K562 (cell line): ENCODE results near the gene RYR3. TPM values are rescaled to one million over a fixed set of nuclear protein-coding genes. Genes with fewer than 3 reads are reported as not detected.

Experiments used
- ATAC-seq: fragments of 200-7000 bp; cut with Tn5 transposase; 3 replicates; pipeline ENCODE4 v1.9.1; 2020; ENCODE audit warnings: moderate library complexity
- BruUV-seq: library from RNA; stranded (reverse); fragments of 400-500 nt; replicated peaks from 2 replicates; lab custom pipeline; 2021; lab: Mats Ljungman, UMichigan
- CTCF ChIA-PET: fragments of 300-600 bp; formaldehyde crosslinking; extraction: SDS; loops from one replicate; lab custom pipeline; 2021; ENCODE audit warnings: low intra/inter-chr PET ratio; lab: Yijun Ruan, JAX
- POLR2A ChIA-PET: fragments of 300-600, 350-650 bp; sonication (Branson Sonifier 250); formaldehyde crosslinking; extraction: SDS; loops from one replicate; lab custom pipeline; 2021; ENCODE audit warnings: antibody characterized with exemption, inconsistent platforms; lab: Yijun Ruan, JAX
- DNase-seq, 4 experiments: peaks; one replicate each; pipeline versions ENCODE4 v3.0.0 to v3.0.0-alpha.2; 2011 to 2018; ENCODE audit warnings: low spot score in 3 of 4, mixed read lengths in 3 of 4; ENCODE audit errors: extremely low read depth in 1 of 4
- FAIRE-seq: peaks from 2 replicates; lab custom pipeline; 2011; peaks lifted over from hg19 to GRCh38; lab: Jason Lieb, UNC
- H2AFZ ChIP-seq: 2 replicates; pipeline ENCODE4 v1.6.0; 2011; ENCODE audit warnings: low read depth, low read length, control low read depth, inconsistent platforms
- H3K27ac ChIP-seq: fragments of 200-600 bp; 3 replicates; pipeline ENCODE4 v1.8.0; 2011; ENCODE audit warnings: low read depth, mild to moderate bottlenecking, control low read depth, inconsistent platforms, low read length, moderate library complexity, mixed read lengths; ENCODE audit errors: extremely low read depth
- H3K27me3 ChIP-seq, 2 experiments: fragments of 300-600 bp in 1 of 2; 2 replicates in 1 of 2; 3 replicates in 1 of 2; pipeline versions ENCODE4 v1.6.0 to v1.8.0; 2011; ENCODE audit warnings: inconsistent platforms in 2 of 2, low read length in 2 of 2, mild to moderate bottlenecking in 1 of 2, mixed read lengths in 1 of 2, moderate library complexity in 1 of 2; ENCODE audit not compliant: control insufficient read depth in 2 of 2, insufficient read depth in 2 of 2
- H3K36me3 ChIP-seq: fragments of 300-600 bp; 3 replicates; pipeline ENCODE4 v1.8.0; 2011; ENCODE audit warnings: mild to moderate bottlenecking, low read length, inconsistent platforms; ENCODE audit not compliant: control insufficient read depth, insufficient read depth
- H3K4me1 ChIP-seq, 2 experiments: fragments of 200-600 bp in 1 of 2; replicated peaks in 1 of 2; 2 replicates in 1 of 2; 3 replicates in 1 of 2; pipeline versions ENCODE4 v1.5.1 to v1.8.0; 2011; ENCODE audit warnings: inconsistent platforms in 2 of 2, low read length in 2 of 2, mild to moderate bottlenecking in 1 of 2, mixed read lengths in 1 of 2, moderate library complexity in 1 of 2; ENCODE audit not compliant: control insufficient read depth in 2 of 2, insufficient read depth in 2 of 2
- H3K4me2 ChIP-seq: 2 replicates; pipeline ENCODE4 v1.6.1; 2011; ENCODE audit warnings: low read length, control low read depth, inconsistent platforms, mixed read lengths; ENCODE audit not compliant: insufficient read depth
- H3K4me3 ChIP-seq: fragments of 200-600 bp; sonication (generic), shearing (Covaris generic); 2 replicates; pipeline ENCODE4 v1.5.1; 2016; ENCODE audit warnings: control low read depth, inconsistent platforms
- H3K79me2 ChIP-seq: fragments of 200-600 bp; 3 replicates; pipeline ENCODE4 v1.8.0; 2011; ENCODE audit warnings: low read length, inconsistent platforms; ENCODE audit not compliant: control insufficient read depth, insufficient read depth
- H3K9ac ChIP-seq, 2 experiments: 2 replicates each; pipeline versions ENCODE4 v1.6.0 to v1.6.1; 2011; ENCODE audit warnings: low read depth in 2 of 2, low read length in 2 of 2, control low read depth in 1 of 2, inconsistent platforms in 1 of 2, mild to moderate bottlenecking in 1 of 2, mixed read lengths in 1 of 2; ENCODE audit not compliant: insufficient read depth in 1 of 2
- H3K9me1 ChIP-seq: one replicate; pipeline ENCODE4 v1.6.0; 2011; ENCODE audit warnings: inconsistent platforms, mild to moderate bottlenecking, low read length, moderate library complexity; ENCODE audit not compliant: control insufficient read depth, insufficient read depth
- H3K9me3 ChIP-seq: replicated peaks from 2 replicates; pipeline ENCODE4 v1.5.1; 2011; ENCODE audit warnings: low read depth, low read length, inconsistent platforms; ENCODE audit not compliant: control insufficient read depth, insufficient read depth
- H4K20me1 ChIP-seq: replicated peaks from 2 replicates; pipeline ENCODE4 v1.6.1; 2011; ENCODE audit warnings: low read length, inconsistent platforms, mixed read lengths; ENCODE audit not compliant: control insufficient read depth, insufficient read depth
- ADNP ChIP-seq: fragments of 200-800 bp; sonication (Bioruptor generic); IDR thresholded peaks from 2 replicates; pipeline ENCODE4 v1.6.1; 2016; ENCODE audit warnings: missing genetic modification characterization, missing compliant biosample characterization
- ASH1L ChIP-seq: fragments of 450-650 bp; IDR thresholded peaks from 2 replicates; pipeline ENCODE4 v1.6.1; 2018; ENCODE audit warnings: borderline replicate concordance, mild to moderate bottlenecking, low read depth; ENCODE audit not compliant: partially characterized antibody
- DMBX1 ChIP-seq: fragments of 250-450 bp; sonication (Bioruptor Pico); IDR thresholded peaks from 2 replicates; pipeline ENCODE4 v1.8.0; 2022; ENCODE audit warnings: inconsistent platforms, mild to moderate bottlenecking, moderate library complexity, borderline replicate concordance
- DNMT1 ChIP-seq: fragments of 450-650 bp; IDR thresholded peaks from 2 replicates; pipeline ENCODE4 v1.6.1; 2016; ENCODE audit warnings: antibody characterized with exemption, mild to moderate bottlenecking
- FIP1L1 ChIP-seq: fragments of 200-400 bp; formaldehyde crosslinking; IDR thresholded peaks from 2 replicates; pipeline ENCODE4 v1.6.1; 2018; ENCODE audit warnings: mild to moderate bottlenecking, low read depth, low read length; ENCODE audit not compliant: poor library complexity, severe bottlenecking
- KLF10 ChIP-seq: fragments of 250-450 bp; sonication (Bioruptor Pico); IDR thresholded peaks from 2 replicates; pipeline ENCODE4 v1.6.1; 2021; ENCODE audit warnings: matching md5 sums
- MCM2 ChIP-seq: fragments of 450-650 bp; IDR thresholded peaks from 2 replicates; pipeline ENCODE4 v1.6.1; 2017; ENCODE audit warnings: low read depth, mild to moderate bottlenecking
- PTTG1 ChIP-seq: fragments of 450-650 bp; IDR thresholded peaks from 2 replicates; pipeline ENCODE4 v1.6.1; 2016; ENCODE audit warnings: low read depth, mild to moderate bottlenecking, missing genetic modification characterization, missing compliant biosample characterization
- TBL1XR1 ChIP-seq, 2 experiments: IDR thresholded peaks; 2 replicates each; pipeline ENCODE4 v1.6.1; 2012; ENCODE audit warnings: improper control_type of control experiment in 2 of 2, low read length in 2 of 2, mild to moderate bottlenecking in 1 of 2
- THRAP3 ChIP-seq: fragments of 450-650 bp; IDR thresholded peaks from 2 replicates; pipeline ENCODE4 v1.6.1; 2016; ENCODE audit warnings: mild to moderate bottlenecking, inconsistent platforms, borderline replicate concordance
- TRIM24 ChIP-seq, 2 experiments: fragments of 450-650 bp; IDR thresholded peaks; 2 replicates each; pipeline ENCODE4 v1.6.1; 2016
- ZNF217 ChIP-seq: sonication (generic); formaldehyde crosslinking; IDR thresholded peaks from 2 replicates; pipeline ENCODE4 v1.8.0; 2022; ENCODE audit warnings: mild to moderate bottlenecking, missing genetic modification reagents
- WGBS: fragments of 100-300 bp; shearing (Covaris generic); methylation state at CpG from one replicate; pipeline ENCODE4 v1.1.6; 2016; ENCODE audit warnings: low coverage, mixed read lengths; ENCODE audit not compliant: insufficient coverage; ENCODE audit errors: missing lambda C conversion rate; 5-methylcytosine and 5-hydroxymethylcytosine counted together
- in situ Hi-C: fragments of 300-500 bp; cut with MboI; formaldehyde crosslinking; loops from 4 replicates; pipeline ENCODE4 v1.15.0; 2018; ENCODE audit warnings: inconsistent platforms, mixed read lengths
- intact Hi-C: fragments of 100-400 bp; cut with micrococcal nuclease; formaldehyde crosslinking; loops from 2 replicates; pipeline ENCODE4 v1.14.2; 2022
- polyA plus RNA-seq, 8 experiments: library from polyadenylated mRNA; depleted of rRNA in 4 of 8; stranded (reverse) in 5 of 8; unstranded in 3 of 8; fragments of >200 nt; fragmentation: Nextera tagmentation in 2 of 8; fragmentation: Illumina TruSeq in 1 of 8; extraction: Ambion mirVana in 2 of 8; extraction: Trizol in 1 of 8; gene quantifications; 2 replicates each; pipeline versions ENCODE4 v1.2.1 to v1.2.3, GENCODE V29; 2011 to 2014; ENCODE audit warnings: inconsistent platforms in 1 of 8, missing spikeins in 1 of 8
- total RNA-seq, 7 experiments: library from RNA; depleted of rRNA in 6 of 7; stranded (reverse); fragments of >200 nt in 6 of 7; fragmentation: Illumina TruSeq in 2 of 7; extraction: Trizol in 2 of 7; gene quantifications; 2 replicates each; pipeline versions ENCODE4 v1.2.1 to v1.2.3, GENCODE V29; 2011 to 2021; ENCODE audit warnings: low replicate concordance in 1 of 7
- TF ChIP-seq, protein P1 (sequence below): sonication (generic); formaldehyde crosslinking; IDR thresholded peaks from 2 replicates; pipeline ENCODE4 v1.5.0; 2020; ENCODE audit warnings: missing genetic modification reagents
- TF ChIP-seq, protein P2 (sequence below), 3 experiments: IDR thresholded peaks in 2 of 3; conservative IDR thresholded peaks in 1 of 3; 2 replicates each; pipeline ENCODE4 v1.5.1; 2011 to 2012; ENCODE audit warnings: low read length in 3 of 3, mild to moderate bottlenecking in 3 of 3, control low read depth in 2 of 3, improper control_type of control experiment in 1 of 3, inconsistent platforms in 1 of 3, low read depth in 1 of 3, mixed read lengths in 1 of 3, moderate library complexity in 1 of 3; ENCODE audit not compliant: insufficient read depth in 2 of 3
- TF ChIP-seq, protein P3 (sequence below): fragments of 200-400 bp; formaldehyde crosslinking; IDR thresholded peaks from 2 replicates; pipeline ENCODE4 v1.6.1; 2017; ENCODE audit warnings: mild to moderate bottlenecking, low read depth, low read length, moderate library complexity
- TF ChIP-seq, protein P4 (sequence below), 2 experiments: fragments of 200-800 bp in 1 of 2; sonication (Bioruptor generic) in 1 of 2; sonication (generic) in 1 of 2; formaldehyde crosslinking in 1 of 2; IDR thresholded peaks in 1 of 2; conservative IDR thresholded peaks in 1 of 2; 2 replicates each; pipeline versions ENCODE4 v1.5.0 to v1.6.1; 2016 to 2020; ENCODE audit warnings: missing compliant biosample characterization in 1 of 2, missing genetic modification characterization in 1 of 2, missing genetic modification reagents in 1 of 2

The RYR3 gene
- total and polyA plus RNA-seq, 9 of the 15 experiments (the other 6 are each of a cell fraction or from before 2014, with no cell fraction given): 0.04 TPM; not detected in 8

DNA sequence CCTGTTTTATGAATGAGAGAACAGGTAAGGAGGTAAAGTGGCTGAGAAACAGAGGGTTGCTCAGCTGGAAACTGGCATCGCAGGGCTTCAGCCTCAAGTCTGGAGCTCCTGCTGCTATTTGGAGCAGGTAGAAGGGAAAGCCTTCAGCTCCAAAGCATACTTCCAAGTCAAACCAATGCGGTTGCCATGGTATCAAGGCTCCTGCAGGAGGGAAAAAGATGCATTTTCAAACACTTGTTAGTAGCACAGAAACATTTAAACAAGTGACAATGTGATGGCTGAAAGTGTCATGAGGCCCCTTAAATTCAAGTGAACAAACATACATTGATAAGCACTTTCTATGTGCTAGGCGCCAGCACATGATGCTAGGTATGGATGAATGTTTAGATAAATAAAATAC is 60.4 kb downstream of the RYR3 start:
- no peak for ATAC-seq
- CTCF ChIA-PET: no interaction called here
- Histone ChIP-seq H3K9me3 (no peaks in the 10 kb centered on the region), H3K27ac (no peak overlapping the region), H3K4me1 (no peaks in the 10 kb centered on the region), H3K9ac (no peak overlapping the region), H3K4me3 (no peak overlapping the region), H3K36me3 (no peaks in the 10 kb centered on the region), H3K79me2 (no peaks in the 10 kb centered on the region), H3K9me1 (no peaks in the 10 kb centered on the region), H3K27me3 (no peaks in the 10 kb centered on the region; a peak in 1 of 5 replicates), H4K20me1 (no peaks in the 10 kb centered on the region), H2AFZ (no peak overlapping the region), H3K4me2 (no peak overlapping the region)
- intact Hi-C loops: no loop called here
- WGBS: 0% methylated on average over 3 of the region's 3 CpGs
- no TSS peak for BruUV-seq
- in situ Hi-C loops: no loop called here
- FAIRE-seq: no peak
- POLR2A ChIA-PET: no interaction called here
- DNase-seq: no peak
- TF ChIP-seq KLF10 (CRISPR knock-in tag) (no peak), TRIM24 (IDR thresholded peaks at IDR 0.05) (no peak), DMBX1 (CRISPR knock-in tag) (no peak), DNMT1 (no peak), ZNF217 (no peak), THRAP3 (no peak), MCM2 (no peak), ASH1L (no peak), TBL1XR1 (IDR thresholded peaks at IDR 0.05; ENCODE audit: low read length in 2 of 2) (no peak), PTTG1 (tag) (no peak), FIP1L1 (no peak), ADNP (tag) (no peak)
- TF ChIP-seq, protein P1, sequence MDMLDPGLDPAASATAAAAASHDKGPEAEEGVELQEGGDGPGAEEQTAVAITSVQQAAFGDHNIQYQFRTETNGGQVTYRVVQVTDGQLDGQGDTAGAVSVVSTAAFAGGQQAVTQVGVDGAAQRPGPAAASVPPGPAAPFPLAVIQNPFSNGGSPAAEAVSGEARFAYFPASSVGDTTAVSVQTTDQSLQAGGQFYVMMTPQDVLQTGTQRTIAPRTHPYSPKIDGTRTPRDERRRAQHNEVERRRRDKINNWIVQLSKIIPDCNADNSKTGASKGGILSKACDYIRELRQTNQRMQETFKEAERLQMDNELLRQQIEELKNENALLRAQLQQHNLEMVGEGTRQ (CRISPR knock-in tag): no peak
- TF ChIP-seq, protein P2, sequence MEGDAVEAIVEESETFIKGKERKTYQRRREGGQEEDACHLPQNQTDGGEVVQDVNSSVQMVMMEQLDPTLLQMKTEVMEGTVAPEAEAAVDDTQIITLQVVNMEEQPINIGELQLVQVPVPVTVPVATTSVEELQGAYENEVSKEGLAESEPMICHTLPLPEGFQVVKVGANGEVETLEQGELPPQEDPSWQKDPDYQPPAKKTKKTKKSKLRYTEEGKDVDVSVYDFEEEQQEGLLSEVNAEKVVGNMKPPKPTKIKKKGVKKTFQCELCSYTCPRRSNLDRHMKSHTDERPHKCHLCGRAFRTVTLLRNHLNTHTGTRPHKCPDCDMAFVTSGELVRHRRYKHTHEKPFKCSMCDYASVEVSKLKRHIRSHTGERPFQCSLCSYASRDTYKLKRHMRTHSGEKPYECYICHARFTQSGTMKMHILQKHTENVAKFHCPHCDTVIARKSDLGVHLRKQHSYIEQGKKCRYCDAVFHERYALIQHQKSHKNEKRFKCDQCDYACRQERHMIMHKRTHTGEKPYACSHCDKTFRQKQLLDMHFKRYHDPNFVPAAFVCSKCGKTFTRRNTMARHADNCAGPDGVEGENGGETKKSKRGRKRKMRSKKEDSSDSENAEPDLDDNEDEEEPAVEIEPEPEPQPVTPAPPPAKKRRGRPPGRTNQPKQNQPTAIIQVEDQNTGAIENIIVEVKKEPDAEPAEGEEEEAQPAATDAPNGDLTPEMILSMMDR (IDR thresholded peaks at IDR 0.05 in 2 of 3, conservative IDR thresholded peaks at IDR 0.05 in 1 of 3; ENCODE audit: insufficient read depth in 2 of 3, low read depth in 1 of 3, low read length in 3 of 3): no peak
- TF ChIP-seq, protein P3, sequence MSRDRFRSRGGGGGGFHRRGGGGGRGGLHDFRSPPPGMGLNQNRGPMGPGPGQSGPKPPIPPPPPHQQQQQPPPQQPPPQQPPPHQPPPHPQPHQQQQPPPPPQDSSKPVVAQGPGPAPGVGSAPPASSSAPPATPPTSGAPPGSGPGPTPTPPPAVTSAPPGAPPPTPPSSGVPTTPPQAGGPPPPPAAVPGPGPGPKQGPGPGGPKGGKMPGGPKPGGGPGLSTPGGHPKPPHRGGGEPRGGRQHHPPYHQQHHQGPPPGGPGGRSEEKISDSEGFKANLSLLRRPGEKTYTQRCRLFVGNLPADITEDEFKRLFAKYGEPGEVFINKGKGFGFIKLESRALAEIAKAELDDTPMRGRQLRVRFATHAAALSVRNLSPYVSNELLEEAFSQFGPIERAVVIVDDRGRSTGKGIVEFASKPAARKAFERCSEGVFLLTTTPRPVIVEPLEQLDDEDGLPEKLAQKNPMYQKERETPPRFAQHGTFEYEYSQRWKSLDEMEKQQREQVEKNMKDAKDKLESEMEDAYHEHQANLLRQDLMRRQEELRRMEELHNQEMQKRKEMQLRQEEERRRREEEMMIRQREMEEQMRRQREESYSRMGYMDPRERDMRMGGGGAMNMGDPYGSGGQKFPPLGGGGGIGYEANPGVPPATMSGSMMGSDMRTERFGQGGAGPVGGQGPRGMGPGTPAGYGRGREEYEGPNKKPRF: no peak
- TF ChIP-seq, protein P4, sequence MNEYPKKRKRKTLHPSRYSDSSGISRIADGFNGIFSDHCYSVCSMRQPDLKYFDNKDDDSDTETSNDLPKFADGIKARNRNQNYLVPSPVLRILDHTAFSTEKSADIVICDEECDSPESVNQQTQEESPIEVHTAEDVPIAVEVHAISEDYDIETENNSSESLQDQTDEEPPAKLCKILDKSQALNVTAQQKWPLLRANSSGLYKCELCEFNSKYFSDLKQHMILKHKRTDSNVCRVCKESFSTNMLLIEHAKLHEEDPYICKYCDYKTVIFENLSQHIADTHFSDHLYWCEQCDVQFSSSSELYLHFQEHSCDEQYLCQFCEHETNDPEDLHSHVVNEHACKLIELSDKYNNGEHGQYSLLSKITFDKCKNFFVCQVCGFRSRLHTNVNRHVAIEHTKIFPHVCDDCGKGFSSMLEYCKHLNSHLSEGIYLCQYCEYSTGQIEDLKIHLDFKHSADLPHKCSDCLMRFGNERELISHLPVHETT (CRISPR knock-in tag; conservative IDR thresholded peaks at IDR 0.05 in 1 of 2, IDR thresholded peaks at IDR 0.05 in 1 of 2): no peak
